Activated CD4-positive, alpha-beta T cell treated with anti-CD3 and anti-CD28 coated beads, Interleukin-2, amount 10 ng/mL, durations not matched to agents 7 days and 5 days (primary cell): ENCODE data around the gene PHF21B. TPM values are rescaled to one million over a fixed set of nuclear protein-coding genes. Genes with fewer than 3 reads are reported as not detected.

Experiments
- CTCF ChIA-PET: fragments of 350-600 bp; sonication (Branson Sonifier 250); formaldehyde crosslinking; loops from one replicate; lab custom pipeline; 2021; ENCODE audit warnings: antibody characterized with exemption; lab: Charles Lee
- POLR2A ChIA-PET: fragments of 350-600 bp; sonication (Branson Sonifier 250); formaldehyde crosslinking; loops from one replicate; lab custom pipeline; 2021; ENCODE audit warnings: antibody characterized with exemption; lab: Charles Lee
- DNase-seq: peaks from one replicate; pipeline ENCODE4 v3.0.0-alpha.2; 2020
- H3K27ac Mint-ChIP-seq: one replicate; pipeline ENCODE4 v1.8.0; 2021; ENCODE audit warnings: mild to moderate bottlenecking, moderate library complexity, mixed read lengths
- H3K27me3 Mint-ChIP-seq: one replicate; pipeline ENCODE4 v1.8.0; 2021; ENCODE audit warnings: mixed read lengths
- H3K36me3 Mint-ChIP-seq: one replicate; pipeline ENCODE4 v1.8.0; 2021; ENCODE audit warnings: low read depth, mixed read lengths
- H3K4me1 Mint-ChIP-seq: one replicate; pipeline ENCODE4 v1.8.0; 2021; ENCODE audit warnings: mixed read lengths
- H3K4me3 Mint-ChIP-seq: one replicate; pipeline ENCODE4 v1.8.0; 2021; ENCODE audit warnings: mild to moderate bottlenecking, moderate library complexity, mixed read lengths
- H3K9me3 Mint-ChIP-seq: one replicate; pipeline ENCODE4 v1.8.0; 2021; ENCODE audit warnings: mixed read lengths
- total RNA-seq, 2 experiments: library from RNA; stranded (reverse); gene quantifications; one replicate each; pipeline ENCODE4 v1.2.3, GENCODE V29; 2021

Gene PHF21B
- total RNA-seq, 2 experiments from 2014 or later: not detected

DNA sequence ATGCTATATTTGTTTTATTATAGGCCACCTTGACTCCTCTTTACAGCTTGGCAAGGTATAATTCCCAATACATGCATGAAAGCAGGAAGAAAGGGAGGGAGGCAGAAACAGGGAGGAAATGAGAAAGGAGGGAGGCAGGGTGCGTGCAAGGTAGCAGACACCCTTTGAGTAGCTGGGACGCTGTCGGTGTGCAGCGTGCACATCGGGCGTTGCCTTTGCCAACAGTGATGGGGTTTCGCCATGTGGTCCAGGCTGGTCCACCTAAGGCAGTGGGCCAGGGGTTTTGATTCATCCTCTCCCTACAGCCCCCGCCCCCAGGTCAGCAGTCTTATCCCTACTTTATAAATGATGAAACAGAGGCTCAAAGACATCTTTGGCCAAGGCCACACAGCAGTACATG is 25.0 kb upstream of the PHF21B start:
- H3K4me1 Mint-ChIP-seq: no peaks in the 10 kb centered on the region
- POLR2A ChIA-PET: no interaction called here
- no peak overlapping the region for H3K27ac Mint-ChIP-seq
- no peak for DNase-seq
- H3K9me3 Mint-ChIP-seq: peaks cover 12% of the 10 kb centered on the region
- no peaks in the 10 kb centered on the region for H3K36me3 Mint-ChIP-seq
- H3K27me3 Mint-ChIP-seq: peaks cover 3% of the 10 kb centered on the region
- CTCF ChIA-PET: no interaction called here
- no peak overlapping the region for H3K4me3 Mint-ChIP-seq

- Mint-ChIP-seq H3K9me3 (peaks cover 12% of the 10 kb centered on the region), H3K4me1 (no peaks in the 10 kb centered on the region), H3K27ac (no peak overlapping the region), H3K27me3 (peaks cover 3% of the 10 kb centered on the region), H3K36me3 (no peaks in the 10 kb centered on the region), H3K4me3 (no peak overlapping the region)
- POLR2A ChIA-PET: no interaction called here
- DNase-seq: no peak
- CTCF ChIA-PET: no interaction called here
Measured at GRCh38 chr22:45034156-45034555, 24.4 kb upstream of the PHF21B start.

- H3K36me3 Mint-ChIP-seq: no peaks in the 10 kb centered on the region
Measured at GRCh38 chr22:45033136-45033535, 23.3 kb upstream of the PHF21B start.

DNA sequence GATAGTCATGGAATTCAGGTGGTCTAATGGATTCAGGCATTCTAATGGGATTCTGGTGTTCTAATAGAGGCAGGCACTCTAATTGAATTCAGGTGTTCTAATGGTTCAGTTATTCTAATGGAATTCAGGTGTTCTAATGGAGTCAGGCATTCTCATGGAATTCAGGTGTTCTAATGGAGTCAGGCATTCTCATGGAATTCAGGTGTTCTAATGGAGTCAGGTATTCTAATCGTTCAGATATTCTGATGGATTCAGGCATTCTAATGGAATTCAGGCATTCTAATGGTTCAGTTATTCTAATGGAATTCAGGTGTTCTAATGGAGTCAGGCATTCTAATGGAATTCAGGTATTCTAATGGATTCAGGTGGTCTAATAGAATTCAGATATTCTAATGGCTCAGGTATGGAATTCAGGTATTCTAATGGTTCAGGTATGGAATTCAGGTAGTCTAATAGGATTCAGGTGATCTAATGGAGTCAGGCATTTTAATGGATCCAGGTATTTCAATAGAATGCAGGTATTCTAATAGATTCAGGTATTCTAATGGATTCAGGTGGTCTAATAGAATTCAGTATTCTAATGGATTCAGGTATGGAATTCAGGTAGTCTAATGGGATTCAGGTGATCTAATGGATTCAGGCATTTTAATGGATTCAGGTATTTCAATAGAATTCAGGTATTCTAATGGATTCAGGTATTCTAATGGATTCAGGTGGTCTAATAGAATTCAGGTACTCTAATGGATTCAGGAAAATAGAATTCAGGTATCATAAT is 22.0 kb upstream of the PHF21B start:
- no peaks in the 10 kb centered on the region for H3K9me3 Mint-ChIP-seq
- H3K4me3 Mint-ChIP-seq: no peak overlapping the region
- no peaks in the 10 kb centered on the region for H3K4me1 Mint-ChIP-seq
- peaks cover 5% of the 10 kb centered on the region for H3K27me3 Mint-ChIP-seq
- H3K27ac Mint-ChIP-seq: no peak overlapping the region
- ChIA-PET CTCF (no interaction called here), POLR2A (no interaction called here)
- DNase-seq: no peak
- no peaks in the 10 kb centered on the region for H3K36me3 Mint-ChIP-seq

More at GRCh38 chr22:45033136-45033535, 23.3 kb upstream of the PHF21B start:
- CTCF ChIA-PET: no interaction called here
- Mint-ChIP-seq H3K9me3 (peaks cover 8% of the 10 kb centered on the region), H3K27me3 (peaks cover 5% of the 10 kb centered on the region), H3K4me3 (no peak overlapping the region), H3K27ac (no peak overlapping the region), H3K4me1 (no peaks in the 10 kb centered on the region)
- POLR2A ChIA-PET: no interaction called here
- DNase-seq: no peak

DNA sequence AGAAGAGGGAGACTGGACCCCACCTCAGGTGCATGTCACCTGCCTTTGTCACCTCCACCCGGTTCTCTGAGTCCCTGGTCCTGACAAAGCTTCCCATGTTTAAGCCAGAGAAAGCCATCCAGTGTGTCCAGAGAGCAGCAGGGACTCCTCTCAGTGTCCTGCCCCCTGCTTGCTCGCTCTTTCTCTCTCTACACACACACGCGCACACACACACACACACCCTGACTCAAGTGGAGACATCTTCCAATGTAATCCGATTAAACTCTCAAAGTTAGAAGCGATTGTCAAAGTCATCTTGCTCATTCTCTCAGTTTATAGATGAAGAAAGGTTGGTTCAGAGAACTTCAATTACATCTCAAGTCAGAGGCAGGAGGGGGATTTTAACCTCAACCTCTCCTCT is 19.7 kb upstream of the PHF21B start:
- H3K4me3 Mint-ChIP-seq: no peak overlapping the region
- H3K27me3 Mint-ChIP-seq: peaks cover 7% of the 10 kb centered on the region
- no peaks in the 10 kb centered on the region for H3K36me3 Mint-ChIP-seq
- H3K27ac Mint-ChIP-seq: no peak overlapping the region
- H3K9me3 Mint-ChIP-seq: no peaks in the 10 kb centered on the region
- CTCF ChIA-PET: no interaction called here
- no peak for DNase-seq
- POLR2A ChIA-PET: no interaction called here
- no peaks in the 10 kb centered on the region for H3K4me1 Mint-ChIP-seq

GRCh38 chr22:45026511-45026910 is 16.7 kb upstream of the PHF21B start:
- Mint-ChIP-seq H3K4me3 (no peak overlapping the region), H3K4me1 (no peaks in the 10 kb centered on the region), H3K36me3 (no peaks in the 10 kb centered on the region), H3K9me3 (no peaks in the 10 kb centered on the region), H3K27ac (no peak overlapping the region), H3K27me3 (peaks cover 10% of the 10 kb centered on the region)
- CTCF ChIA-PET: no interaction called here
- no peak for DNase-seq
- POLR2A ChIA-PET: no interaction called here

DNA sequence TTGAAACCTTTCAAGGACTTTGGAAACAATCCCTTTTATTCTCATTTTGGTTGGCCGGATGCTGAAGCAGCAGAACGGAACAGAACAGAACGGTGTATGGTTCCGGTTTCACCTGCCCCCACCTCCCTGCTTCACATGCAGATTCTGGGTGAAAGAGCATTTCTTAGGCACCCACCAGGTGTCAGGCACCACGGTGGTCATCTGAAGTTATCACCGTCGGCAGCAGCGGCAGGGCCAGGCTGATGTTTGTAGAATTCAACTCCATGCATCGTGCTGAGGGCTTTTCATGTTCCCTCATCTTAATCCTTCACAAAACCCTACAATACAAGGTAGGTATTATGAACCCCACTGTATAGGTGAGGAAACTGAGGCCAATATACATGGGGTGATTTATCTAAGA is 13.6 kb upstream of the PHF21B start:
- no peak overlapping the region for H3K4me3 Mint-ChIP-seq
- ChIA-PET POLR2A (no interaction called here), CTCF (no interaction called here)
- H3K27me3 Mint-ChIP-seq: peaks cover 9% of the 10 kb centered on the region
- no peaks in the 10 kb centered on the region for H3K9me3 Mint-ChIP-seq
- H3K27ac Mint-ChIP-seq: no peak overlapping the region
- H3K36me3 Mint-ChIP-seq: no peaks in the 10 kb centered on the region
- H3K4me1 Mint-ChIP-seq: no peaks in the 10 kb centered on the region
- no peak for DNase-seq

DNA sequence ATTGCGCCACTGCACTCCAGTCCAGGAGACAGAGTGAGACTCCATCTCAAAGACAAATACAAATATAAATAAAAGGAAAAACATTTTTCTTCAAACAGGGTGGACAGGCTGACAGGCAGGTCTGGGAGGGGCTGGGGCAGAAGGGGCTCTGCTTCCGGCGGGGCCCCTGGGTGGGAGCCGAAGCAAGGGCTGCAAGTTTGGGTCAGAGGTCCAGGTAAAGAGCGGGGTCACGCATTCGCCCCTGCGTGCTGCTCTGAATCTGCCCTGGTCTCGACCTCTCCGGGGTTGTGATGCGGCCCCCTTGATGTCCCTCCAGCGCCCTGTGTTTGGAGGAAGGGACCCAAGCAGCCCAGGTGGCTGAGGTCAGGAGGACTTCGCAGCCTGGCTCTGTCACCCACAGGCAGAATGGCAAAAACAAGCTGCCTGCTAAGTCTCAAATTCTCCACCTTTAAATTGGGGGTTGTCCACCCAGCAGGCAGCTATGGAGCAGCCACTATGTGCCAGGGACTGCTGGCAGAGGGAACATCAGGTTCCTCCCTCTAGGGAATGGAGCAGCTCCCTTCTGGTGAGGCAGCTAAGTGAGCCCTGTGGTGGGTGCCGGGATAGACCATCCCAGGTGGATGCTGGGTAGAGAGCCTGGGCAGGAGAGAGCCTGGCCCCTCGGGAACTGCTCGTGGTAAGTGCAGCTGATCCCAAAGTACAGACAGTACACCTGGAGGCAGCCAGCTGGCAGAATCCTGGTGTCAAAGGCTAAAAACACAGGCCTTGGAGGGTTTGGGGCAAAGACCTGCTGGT is 10.3 kb upstream of the PHF21B start:
- POLR2A ChIA-PET: no interaction called here
- DNase-seq: no peak
- H3K4me3 Mint-ChIP-seq: no peak overlapping the region
- CTCF ChIA-PET: no interaction called here
- no peaks in the 10 kb centered on the region for H3K4me1 Mint-ChIP-seq
- H3K36me3 Mint-ChIP-seq: no peaks in the 10 kb centered on the region
- H3K27me3 Mint-ChIP-seq: peaks cover 7% of the 10 kb centered on the region
- no peaks in the 10 kb centered on the region for H3K9me3 Mint-ChIP-seq
- no peak overlapping the region for H3K27ac Mint-ChIP-seq

- H3K9me3 Mint-ChIP-seq: no peaks in the 10 kb centered on the region
- H3K27ac Mint-ChIP-seq: no peak overlapping the region
- H3K36me3 Mint-ChIP-seq: no peaks in the 10 kb centered on the region
- CTCF ChIA-PET: no interaction called here
- DNase-seq: no peak
- no peak overlapping the region for H3K4me3 Mint-ChIP-seq
- H3K27me3 Mint-ChIP-seq: peaks cover 28% of the 10 kb centered on the region
- POLR2A ChIA-PET: no interaction called here
- peaks cover 6% of the 10 kb centered on the region for H3K4me1 Mint-ChIP-seq
Measured at GRCh38 chr22:45014654-45015053, 4.8 kb upstream of the PHF21B start.

DNA sequence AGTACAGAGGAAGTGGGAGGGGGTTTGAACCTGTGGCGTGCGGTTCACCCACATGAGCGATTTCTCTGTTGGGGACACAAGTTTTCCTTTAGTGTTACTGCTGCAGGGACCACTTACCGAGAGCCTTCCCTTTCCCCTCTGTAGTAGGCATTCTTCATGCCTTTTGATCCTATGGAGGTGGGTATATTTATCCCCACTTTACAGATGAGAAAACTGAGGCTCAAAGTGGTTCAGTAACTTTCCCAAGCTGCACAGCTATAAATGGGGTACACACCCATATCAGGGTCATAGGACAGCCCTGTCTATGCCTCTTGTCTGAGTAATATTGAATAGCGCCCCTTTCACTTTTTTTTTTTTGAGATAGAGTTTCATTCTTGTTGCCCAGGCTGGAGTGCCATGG is 3.3 kb upstream of the PHF21B start:
- Mint-ChIP-seq H3K36me3 (no peaks in the 10 kb centered on the region), H3K4me3 (no peak overlapping the region), H3K27me3 (peaks cover 31% of the 10 kb centered on the region), H3K9me3 (no peaks in the 10 kb centered on the region), H3K27ac (no peak overlapping the region), H3K4me1 (peaks cover 6% of the 10 kb centered on the region)
- no peak for DNase-seq
- ChIA-PET CTCF (no interaction called here), POLR2A (no interaction called here)

DNA sequence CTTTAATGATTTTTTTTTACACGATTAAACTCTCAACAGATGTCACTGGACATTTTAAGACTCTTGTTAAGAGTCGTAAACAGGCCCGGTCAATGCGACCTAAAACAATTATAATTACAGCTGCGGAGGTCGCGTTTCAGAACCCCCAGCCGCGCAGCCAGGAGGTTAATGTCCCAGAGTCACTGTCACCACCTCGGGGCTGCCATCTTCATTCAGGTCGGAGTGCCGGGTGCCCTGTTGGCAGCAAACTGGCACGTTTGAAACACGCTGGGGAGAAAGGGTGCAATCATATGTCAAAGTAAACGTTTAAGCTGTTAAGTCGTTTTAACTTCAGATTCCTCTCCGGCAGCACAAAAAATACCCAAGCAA is 711 bp upstream of the PHF21B start:
- H3K4me3 Mint-ChIP-seq: peak overlapping the region; percentile 75
- H3K27ac Mint-ChIP-seq: peak overlapping the region; percentile 43
- peaks cover 8% of the 10 kb centered on the region for H3K4me1 Mint-ChIP-seq
- H3K9me3 Mint-ChIP-seq: no peaks in the 10 kb centered on the region
- no peak for DNase-seq
- no peaks in the 10 kb centered on the region for H3K36me3 Mint-ChIP-seq
- peaks cover 44% of the 10 kb centered on the region for H3K27me3 Mint-ChIP-seq
- CTCF ChIA-PET: no interaction called here
- POLR2A ChIA-PET: no interaction called here

DNA sequence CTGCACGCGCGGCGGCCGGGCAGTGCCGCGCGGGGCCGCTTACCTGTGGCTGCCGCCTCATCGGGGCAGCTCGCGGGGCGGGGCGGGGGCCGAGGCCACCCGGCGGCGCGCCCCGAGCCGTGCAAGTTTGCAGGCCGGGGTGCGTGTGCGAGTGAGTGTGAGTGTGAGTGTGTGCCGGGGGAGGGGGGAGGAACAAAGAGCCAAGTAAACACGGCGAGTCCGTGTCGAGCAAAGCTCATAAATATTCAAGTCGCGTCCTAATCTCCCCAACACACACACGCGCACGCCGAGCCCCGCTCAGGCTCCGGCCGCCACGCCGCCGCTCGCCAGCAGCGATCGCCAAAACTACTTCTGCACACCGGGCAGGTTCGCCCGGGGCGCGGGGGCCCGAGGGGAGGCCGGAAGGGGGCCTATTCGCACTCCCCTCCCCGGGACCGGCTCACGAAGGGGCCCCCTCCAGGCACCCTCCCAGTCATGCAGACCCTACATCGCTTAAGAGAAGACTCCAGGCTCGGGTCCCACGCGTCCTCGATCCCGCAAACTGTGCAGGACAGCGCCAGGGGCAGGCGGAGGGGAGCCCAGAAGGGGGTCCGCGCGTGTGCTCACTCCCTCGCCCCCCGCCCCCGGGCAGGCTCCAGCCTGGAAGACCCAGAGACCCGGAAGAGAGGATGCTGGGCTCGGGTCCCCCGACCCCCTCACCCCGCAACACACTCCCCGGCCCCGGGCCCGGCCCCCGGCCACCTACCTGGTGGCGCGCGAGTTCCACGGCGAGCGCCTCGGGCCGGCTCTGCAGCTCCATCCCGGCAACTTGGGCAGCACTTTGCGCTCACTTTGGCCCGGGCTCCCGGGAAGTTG is 827 bp downstream of the PHF21B start:
- CTCF ChIA-PET: no interaction called here
- H3K27me3 Mint-ChIP-seq: peaks cover 57% of the 10 kb centered on the region
- no peak overlapping the region for H3K4me3 Mint-ChIP-seq

GRCh38 chr22:45008186-45008681 is 1.6 kb downstream of the PHF21B start:
- CTCF ChIA-PET: interaction anchor here (0.6 kb wide), 1 partner anchor 22 kb away, joined by 3 read pairs; no protein-coding TSS in a partner anchor
- Mint-ChIP-seq H3K9me3 (no peaks in the 10 kb centered on the region), H3K4me1 (peaks cover 8% of the 10 kb centered on the region), H3K27ac (no peak overlapping the region), H3K27me3 (peaks cover 57% of the 10 kb centered on the region), H3K36me3 (no peaks in the 10 kb centered on the region), H3K4me3 (no peak overlapping the region)
- POLR2A ChIA-PET: no interaction called here
- no peak for DNase-seq

More for the DNA sequence above, 827 bp downstream of the PHF21B start:
- POLR2A ChIA-PET: no interaction called here
- no peak for DNase-seq
- no peaks in the 10 kb centered on the region for H3K36me3 Mint-ChIP-seq
- peaks cover 8% of the 10 kb centered on the region for H3K4me1 Mint-ChIP-seq
- no peak overlapping the region for H3K27ac Mint-ChIP-seq
- H3K9me3 Mint-ChIP-seq: no peaks in the 10 kb centered on the region
